Inflammatory macrophage treated with lipopolysaccharide for 1 hour (primary cell): ENCODE data around the gene SMAD3.
A peak's percentile ranks its signal among the peaks of the same experiment; 100 is the strongest.

Source experiments
- DNase-seq, 2 donors: peaks; one replicate each; pipeline ENCODE4 v3.0.0-alpha.2; 2020 to 2022

SMAD3 gene

GRCh38 chr15:67127965-67128364 lies 62.6 kb downstream of the SMAD3 start:
- peak; percentile 79 to 80 for DNase-seq

GRCh38 chr15:67130166-67130565 lies 64.8 kb downstream of the SMAD3 start:
- no peak for DNase-seq

GRCh38 chr15:67130673-67131601 lies 65.5 kb downstream of the SMAD3 start:
- no peak for DNase-seq

GRCh38 chr15:67132276-67132675 lies 66.9 kb downstream of the SMAD3 start:
- no peak for DNase-seq

- no peak for DNase-seq
Observed at GRCh38 chr15:67133026-67133425, 67.6 kb downstream of the SMAD3 start.

GRCh38 chr15:67133738-67134066 lies 68.3 kb downstream of the SMAD3 start:
- no peak for DNase-seq

GRCh38 chr15:67134067-67134838 lies 68.9 kb downstream of the SMAD3 start:
- DNase-seq: no peak

- no peak for DNase-seq
Observed at GRCh38 chr15:67134871-67135492, 69.6 kb downstream of the SMAD3 start.

- DNase-seq: no peak
Observed at GRCh38 chr15:67135494-67135893, 70.1 kb downstream of the SMAD3 start.

GRCh38 chr15:67136802-67137201 lies 71.4 kb downstream of the SMAD3 start:
- no peak for DNase-seq

GRCh38 chr15:67137319-67137718 lies 71.9 kb downstream of the SMAD3 start:
- DNase-seq: no peak

GRCh38 chr15:67137951-67138848 lies 72.8 kb downstream of the SMAD3 start:
- no peak for DNase-seq

- no peak for DNase-seq
Observed at GRCh38 chr15:67138891-67139855, 73.8 kb downstream of the SMAD3 start.

GRCh38 chr15:67140078-67140833 lies 74.9 kb downstream of the SMAD3 start:
- no peak for DNase-seq

- no peak for DNase-seq
Observed at GRCh38 chr15:67142092-67142766, 76.8 kb downstream of the SMAD3 start.

GRCh38 chr15:67142767-67143100 lies 77.3 kb downstream of the SMAD3 start:
- DNase-seq: no peak

- no peak for DNase-seq
Observed at GRCh38 chr15:67143646-67144045, 78.2 kb downstream of the SMAD3 start.

GRCh38 chr15:67144609-67145311 lies 79.4 kb downstream of the SMAD3 start:
- peak; percentile 61 to 62 for DNase-seq

GRCh38 chr15:67145312-67145610 lies 79.9 kb downstream of the SMAD3 start:
- DNase-seq: no peak

GRCh38 chr15:67145710-67146109 lies 80.3 kb downstream of the SMAD3 start:
- no peak for DNase-seq
